ENCODE measurements around the gene ORC4. TPM values are rescaled to one million over a fixed set of nuclear protein-coding genes. Genes with fewer than 3 reads are reported as not detected.

Gene ORC4
- total and polyA plus RNA-seq, 2 of the 8 experiments (the other 6 are each of a cell fraction or from before 2014, with no cell fraction given), result 22.7 to 63.7 TPM

GRCh38 chr2:147886136-147886535, 134.4 kb downstream of the ORC4 start (continued):
- TF ChIP-seq CHD7 (IDR thresholded peaks at IDR 0.05; ENCODE audit: insufficient replicate concordance, low read length) (no peak), CHD2 (IDR thresholded peaks at IDR 0.05; ENCODE audit: low read length) (no peak), SIX5 (IDR thresholded peaks at IDR 0.05; ENCODE audit: low read depth, low read length) (no peak), RNF2 (IDR thresholded peaks at IDR 0.05; ENCODE audit: borderline replicate concordance, low read depth, low read length, missing control alignments, poor library complexity, severe bottlenecking) (no peak), KDM5A (IDR thresholded peaks at IDR 0.05; ENCODE audit: low read length) (no peak), CEBPB (IDR thresholded peaks at IDR 0.05; ENCODE audit: low read depth, low read length) (no peak)

Data from H1 (cell line).